Left cardiac atrium (tissue), 4 donors: ENCODE measurements around the gene ALG1. TPM values are rescaled to one million over a fixed set of nuclear protein-coding genes. Genes with fewer than 3 reads are reported as not detected.

ENCODE experiments used
- ATAC-seq, 2 donors: fragments of 200-7000 bp; cut with Tn5 transposase; one replicate each; pipeline ENCODE4 v1.9.1; 2020; ENCODE audit warnings: mild to moderate bottlenecking in 2 of 2, moderate library complexity in 2 of 2
- DNase-seq: peaks from one replicate; pipeline ENCODE4 v3.0.0-alpha.2; 2020
- intact Hi-C, 2 donors: fragments of 100-400 bp; cut with DNase I; formaldehyde crosslinking; loops; one replicate each; pipeline versions ENCODE4 v1.14.1 to v1.15.1; 2022 to 2023
- long read RNA-seq: library from polyadenylated mRNA; unstranded; transcript quantifications from one replicate; pipeline ENCODE4 v2.0.0, GENCODE V29; 2021
- total RNA-seq, 2 donors: library from RNA; stranded (reverse); fragmentation: NEBNext Ultra II Directional; extraction: Animal tissue kit (Norgen Biotek cat#: 25700); gene quantifications; one replicate each; pipeline ENCODE4 v1.2.1, GENCODE V29; 2021
- donor health status: DM: no; HTN: yes; CAD: no.
- donor health status: DM: no; HTN: yes; CAD: no; lungs with severe emphysema.
- donor health status: DM: yes; HTN: yes; CAD: no.
- donor health status: Dilated cardiomyopathy.

ALG1 gene
- total RNA-seq, result 10 to 100 TPM; 11.0 to 11.8 TPM
- long read RNA-seq, transcript ALG1-201 (13 exons, 2,132 nt), result major isoform, 25 of 31 reads
- long read RNA-seq, partial matches to known transcripts, result 1 of 31 reads
- long read RNA-seq, other reads (novel, unspliced or antisense), result 5 of 31 reads

- intact Hi-C loops, result no loop called here
- DNase-seq (peak; percentile 93), ATAC-seq (peak; percentile 96 to 99)
Observed at GRCh38 chr16:5071681-5072333, at the start of gene ALG1. TSS of gene ALG1 (plus strand) at chr16:5071843. CDS start at chr16:5071850, 7 bp downstream.

GRCh38 chr16:5022521-5022920 is 49.1 kb upstream of the ALG1 start:
- DNase-seq, result no peak
- no peak for ATAC-seq
- intact Hi-C loops, result loop anchor here in 1 of 2 donors (10.0 kb wide), 1 partner anchor 58 kb away; no protein-coding TSS in a partner anchor

GRCh38 chr16:5024632-5025031 is 47.0 kb upstream of the ALG1 start:
- intact Hi-C loops, result loop anchor here in 1 of 2 donors (10.0 kb wide), 1 partner anchor 60 kb away; no protein-coding TSS in a partner anchor
- no peak for ATAC-seq
- DNase-seq, result no peak

GRCh38 chr16:5025171-5025632 is 46.4 kb upstream of the ALG1 start:
- intact Hi-C loops, result loop anchor here in 1 of 2 donors (10.0 kb wide), 1 partner anchor 60 kb away; no protein-coding TSS in a partner anchor
- ATAC-seq, result peak; percentile 45 to 47
- peak; percentile 36 for DNase-seq

GRCh38 chr16:5026664-5027063 is 45.0 kb upstream of the ALG1 start:
- ATAC-seq (no peak), DNase-seq (no peak)
- intact Hi-C loops, result loop anchor here in 1 of 2 donors (10.0 kb wide), 1 partner anchor 62 kb away; no protein-coding TSS in a partner anchor

- ATAC-seq (no peak), DNase-seq (no peak)
- intact Hi-C loops, result loop anchor here in 1 of 2 donors (10.0 kb wide), 1 partner anchor 62 kb away; no protein-coding TSS in a partner anchor
Observed at GRCh38 chr16:5027086-5027485, 44.6 kb upstream of the ALG1 start.

- intact Hi-C loops, result loop anchor here in 1 of 2 donors (10.0 kb wide), 1 partner anchor 63 kb away; no protein-coding TSS in a partner anchor
Observed at GRCh38 chr16:5027575-5028235, 43.9 kb upstream of the ALG1 start.

GRCh38 chr16:5028950-5029475 is 42.6 kb upstream of the ALG1 start:
- DNase-seq, result no peak
- ATAC-seq, result no peak
- intact Hi-C loops, result loop anchor here in 1 of 2 donors (10.0 kb wide), 1 partner anchor 64 kb away; no protein-coding TSS in a partner anchor

More at GRCh38 chr16:5027575-5028235, 43.9 kb upstream of the ALG1 start:
- ATAC-seq (no peak), DNase-seq (no peak)

- ATAC-seq (no peak), DNase-seq (no peak)
- intact Hi-C loops, result no loop called here
Observed at GRCh38 chr16:5030251-5030870, 41.3 kb upstream of the ALG1 start.

GRCh38 chr16:5031601-5032000 is 40.0 kb upstream of the ALG1 start:
- intact Hi-C loops, result no loop called here
- ATAC-seq, result no peak
- DNase-seq, result no peak

GRCh38 chr16:5032748-5033167 is 38.9 kb upstream of the ALG1 start:
- intact Hi-C loops, result no loop called here
- no peak for DNase-seq
- no peak for ATAC-seq

GRCh38 chr16:5033256-5034166 is 38.1 kb upstream of the ALG1 start, which contains the start of gene NAGPA:
TSS of gene NAGPA (minus strand) at chr16:5033935. CDS start at chr16:5033914, 21 bp downstream.
- intact Hi-C loops, result no loop called here
- ATAC-seq (peak; percentile 96), DNase-seq (peak; percentile 93)

- intact Hi-C loops, result no loop called here
- DNase-seq (no peak), ATAC-seq (no peak)
Observed at GRCh38 chr16:5034167-5034523, 37.5 kb upstream of the ALG1 start.

GRCh38 chr16:5035909-5036227 is 35.8 kb upstream of the ALG1 start:
- intact Hi-C loops, result no loop called here
- DNase-seq, result no peak
- no peak for ATAC-seq

- ATAC-seq, result no peak
- intact Hi-C loops, result no loop called here
- DNase-seq, result no peak
Observed at GRCh38 chr16:5036228-5037156, 35.2 kb upstream of the ALG1 start.

- no peak for DNase-seq
Observed at GRCh38 chr16:5040451-5040850, 31.2 kb upstream of the ALG1 start.

GRCh38 chr16:5041600-5042133 is 30.0 kb upstream of the ALG1 start:
- no peak for DNase-seq
- ATAC-seq, result no peak
- intact Hi-C loops, result no loop called here

More at GRCh38 chr16:5040451-5040850, 31.2 kb upstream of the ALG1 start:
- ATAC-seq, result no peak
- intact Hi-C loops, result no loop called here
